ENCODE results near the gene PHF11.

Gene PHF11

DNA sequence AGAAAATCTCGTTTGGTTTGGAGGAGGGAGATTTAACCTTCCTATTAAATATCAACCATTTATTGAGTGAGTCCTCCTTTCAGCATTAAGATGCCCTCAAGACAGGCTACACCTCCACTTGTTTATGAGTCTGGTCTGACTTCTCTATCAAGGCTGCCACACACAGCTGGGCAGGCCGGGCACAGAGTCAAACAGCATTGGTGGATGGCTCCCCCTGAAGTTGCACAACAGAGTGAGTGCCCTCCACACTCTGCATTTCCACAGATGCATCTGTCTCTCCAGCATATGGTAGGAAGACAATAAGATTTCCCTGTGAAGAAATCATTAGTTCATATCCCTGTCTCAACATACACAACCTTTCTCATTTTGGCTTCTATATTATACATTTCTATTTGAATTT lies 31.4 kb downstream of the PHF11 start:
- TF ChIP-seq, protein P1, sequence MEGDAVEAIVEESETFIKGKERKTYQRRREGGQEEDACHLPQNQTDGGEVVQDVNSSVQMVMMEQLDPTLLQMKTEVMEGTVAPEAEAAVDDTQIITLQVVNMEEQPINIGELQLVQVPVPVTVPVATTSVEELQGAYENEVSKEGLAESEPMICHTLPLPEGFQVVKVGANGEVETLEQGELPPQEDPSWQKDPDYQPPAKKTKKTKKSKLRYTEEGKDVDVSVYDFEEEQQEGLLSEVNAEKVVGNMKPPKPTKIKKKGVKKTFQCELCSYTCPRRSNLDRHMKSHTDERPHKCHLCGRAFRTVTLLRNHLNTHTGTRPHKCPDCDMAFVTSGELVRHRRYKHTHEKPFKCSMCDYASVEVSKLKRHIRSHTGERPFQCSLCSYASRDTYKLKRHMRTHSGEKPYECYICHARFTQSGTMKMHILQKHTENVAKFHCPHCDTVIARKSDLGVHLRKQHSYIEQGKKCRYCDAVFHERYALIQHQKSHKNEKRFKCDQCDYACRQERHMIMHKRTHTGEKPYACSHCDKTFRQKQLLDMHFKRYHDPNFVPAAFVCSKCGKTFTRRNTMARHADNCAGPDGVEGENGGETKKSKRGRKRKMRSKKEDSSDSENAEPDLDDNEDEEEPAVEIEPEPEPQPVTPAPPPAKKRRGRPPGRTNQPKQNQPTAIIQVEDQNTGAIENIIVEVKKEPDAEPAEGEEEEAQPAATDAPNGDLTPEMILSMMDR (IDR thresholded peaks at IDR 0.05; ENCODE audit: poor library complexity, severe bottlenecking): no peak
- no peak overlapping the region for H3K27ac ChIP-seq (ENCODE audit: poor library complexity, severe bottlenecking)
- ATAC-seq (ENCODE audit: low read depth) (no peak), DNase-seq (ENCODE audit: low spot score) (no peak)
- peaks cover 4% of the 10 kb centered on the region for H3K36me3 ChIP-seq (ENCODE audit: low read depth)
- no peaks in the 10 kb centered on the region for H3K9me3 ChIP-seq (ENCODE audit: severe bottlenecking)
- H3K27me3 ChIP-seq (ENCODE audit: insufficient read depth, poor library complexity, severe bottlenecking): no peaks in the 10 kb centered on the region
- no peak overlapping the region for H3K4me3 ChIP-seq (ENCODE audit: severe bottlenecking)
- no peaks in the 10 kb centered on the region for H3K4me1 ChIP-seq (ENCODE audit: insufficient read depth, poor library complexity, severe bottlenecking)

DNA sequence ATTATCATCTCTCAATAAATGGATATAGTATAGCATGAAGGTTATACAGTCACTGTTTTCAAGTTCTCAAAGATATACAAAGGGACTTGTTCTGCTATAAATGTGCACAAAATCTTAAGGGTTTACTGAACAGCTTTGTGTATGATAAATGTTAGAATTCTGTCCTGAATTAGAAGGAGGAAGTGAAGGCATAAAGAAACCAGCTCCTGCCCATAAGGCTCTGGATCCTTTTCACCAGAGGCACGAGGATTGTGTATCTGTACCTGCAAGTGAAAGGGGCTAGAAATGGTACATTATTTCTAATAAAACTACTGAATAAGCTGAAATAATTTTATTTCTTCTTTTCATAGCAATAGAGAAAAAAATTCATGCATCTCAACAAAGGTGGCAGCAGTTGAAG lies 32.4 kb downstream of the PHF11 start:
- H3K27ac ChIP-seq (ENCODE audit: poor library complexity, severe bottlenecking): no peak overlapping the region
- H3K36me3 ChIP-seq (ENCODE audit: low read depth): peaks cover 4% of the 10 kb centered on the region
- no peaks in the 10 kb centered on the region for H3K4me1 ChIP-seq (ENCODE audit: insufficient read depth, poor library complexity, severe bottlenecking)
- H3K4me3 ChIP-seq (ENCODE audit: severe bottlenecking): no peak overlapping the region
- TF ChIP-seq, protein P1 (IDR thresholded peaks at IDR 0.05; ENCODE audit: poor library complexity, severe bottlenecking): no peak
- no peak for DNase-seq (ENCODE audit: low spot score)
- H3K27me3 ChIP-seq (ENCODE audit: insufficient read depth, poor library complexity, severe bottlenecking): no peaks in the 10 kb centered on the region
- H3K9me3 ChIP-seq (ENCODE audit: severe bottlenecking): no peaks in the 10 kb centered on the region
- no peak for ATAC-seq (ENCODE audit: low read depth)

DNA sequence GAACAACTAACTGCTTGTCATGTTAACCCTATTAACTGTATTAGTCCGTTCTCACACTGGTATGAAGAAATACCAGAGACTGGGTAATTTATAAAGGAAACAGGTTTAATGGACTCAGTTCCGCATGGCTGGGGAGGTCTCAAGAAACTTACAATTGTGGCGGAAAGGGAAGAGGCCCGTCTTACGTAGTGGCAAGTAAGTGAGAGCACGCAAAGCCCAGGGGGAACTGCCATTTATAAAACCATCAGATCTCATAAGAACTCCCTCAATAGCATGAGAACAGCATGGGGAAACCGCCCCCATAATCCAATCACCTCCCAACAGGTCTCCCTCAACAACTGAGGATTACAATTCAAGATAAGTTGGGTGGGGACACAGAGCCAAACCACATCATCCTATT lies 34.7 kb downstream of the PHF11 start:
- Histone ChIP-seq H3K36me3 (ENCODE audit: low read depth) (peaks cover 8% of the 10 kb centered on the region), H3K4me3 (ENCODE audit: severe bottlenecking) (no peak overlapping the region)
- DNase-seq (ENCODE audit: low spot score): no peak

DNA sequence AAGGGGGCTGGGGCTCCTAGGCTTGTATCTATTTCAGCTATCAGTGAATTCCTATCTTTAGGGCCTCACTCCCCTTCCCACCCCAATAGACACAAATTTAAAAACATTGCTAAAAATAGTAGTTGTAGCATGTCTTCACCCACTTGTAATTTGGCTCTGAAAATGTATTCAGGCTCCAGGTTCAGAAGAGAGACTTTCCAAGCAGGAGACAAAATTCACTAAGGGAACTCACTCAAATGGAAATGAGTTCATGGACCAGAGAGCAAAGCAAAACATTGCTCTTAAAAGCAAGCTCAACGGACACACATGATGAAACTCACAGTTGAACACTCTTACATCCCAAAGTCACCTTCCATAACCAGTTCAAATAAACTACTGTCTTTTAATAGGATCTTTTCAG lies 36.8 kb downstream of the PHF11 start:
- H3K4me3 ChIP-seq (ENCODE audit: severe bottlenecking): no peak overlapping the region
- ATAC-seq (ENCODE audit: low read depth) (no peak), DNase-seq (ENCODE audit: low spot score) (no peak)
- TF ChIP-seq, protein P1 (IDR thresholded peaks at IDR 0.05; ENCODE audit: poor library complexity, severe bottlenecking): no peak
- H3K9me3 ChIP-seq (ENCODE audit: severe bottlenecking): no peaks in the 10 kb centered on the region
- no peaks in the 10 kb centered on the region for H3K27me3 ChIP-seq (ENCODE audit: insufficient read depth, poor library complexity, severe bottlenecking)
- peaks cover 8% of the 10 kb centered on the region for H3K36me3 ChIP-seq (ENCODE audit: low read depth)
- no peaks in the 10 kb centered on the region for H3K4me1 ChIP-seq (ENCODE audit: insufficient read depth, poor library complexity, severe bottlenecking)
- H3K27ac ChIP-seq (ENCODE audit: poor library complexity, severe bottlenecking): no peak overlapping the region

More for the DNA sequence above, 34.7 kb downstream of the PHF11 start:
- Histone ChIP-seq H3K9me3 (ENCODE audit: severe bottlenecking) (no peaks in the 10 kb centered on the region), H3K27ac (ENCODE audit: poor library complexity, severe bottlenecking) (no peak overlapping the region), H3K4me1 (ENCODE audit: insufficient read depth, poor library complexity, severe bottlenecking) (no peaks in the 10 kb centered on the region), H3K27me3 (ENCODE audit: insufficient read depth, poor library complexity, severe bottlenecking) (no peaks in the 10 kb centered on the region)
- no peak for ATAC-seq (ENCODE audit: low read depth)
- TF ChIP-seq, protein P1 (IDR thresholded peaks at IDR 0.05; ENCODE audit: poor library complexity, severe bottlenecking): no peak

DNA sequence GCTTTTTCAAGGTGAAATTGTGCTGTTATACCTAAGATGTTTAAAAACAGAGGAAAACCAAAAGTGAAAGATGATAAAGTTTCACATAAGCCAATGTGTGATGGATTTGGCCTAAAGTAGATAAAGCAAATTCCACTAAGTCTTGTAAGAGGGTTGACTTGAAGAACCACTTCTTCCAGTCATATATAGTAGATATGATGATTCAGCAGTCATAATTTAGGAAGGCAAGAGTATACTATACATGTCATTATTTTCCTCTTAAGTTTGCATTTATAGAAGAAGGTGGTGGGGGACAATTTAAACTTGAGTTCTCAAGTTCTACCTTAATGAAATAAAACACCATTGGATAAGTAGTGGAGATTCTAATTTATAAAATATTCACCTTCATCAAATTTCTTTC lies 37.3 kb downstream of the PHF11 start:
- H3K4me3 ChIP-seq (ENCODE audit: severe bottlenecking): no peak overlapping the region
- no peak overlapping the region for H3K27ac ChIP-seq (ENCODE audit: poor library complexity, severe bottlenecking)
- peaks cover 8% of the 10 kb centered on the region for H3K36me3 ChIP-seq (ENCODE audit: low read depth)
- no peaks in the 10 kb centered on the region for H3K4me1 ChIP-seq (ENCODE audit: insufficient read depth, poor library complexity, severe bottlenecking)
- TF ChIP-seq, protein P1 (IDR thresholded peaks at IDR 0.05; ENCODE audit: poor library complexity, severe bottlenecking): no peak
- ATAC-seq (ENCODE audit: low read depth) (no peak), DNase-seq (ENCODE audit: low spot score) (no peak)
- H3K9me3 ChIP-seq (ENCODE audit: severe bottlenecking): no peaks in the 10 kb centered on the region
- H3K27me3 ChIP-seq (ENCODE audit: insufficient read depth, poor library complexity, severe bottlenecking): no peaks in the 10 kb centered on the region

All from RWPE2 (cell line).